Ovary (tissue), 3 donors: ENCODE results near the gene HSPA12A.

Experiments
- CTCF ChIP-seq, 3 donors: fragments of 450-650 bp in 2 of 3; fragments of 200-600 bp in 1 of 3; IDR thresholded peaks; one replicate each; pipeline versions ENCODE4 v1.5.1 to v1.8.0; 2016 to 2022; ENCODE audit warnings: antibody characterized with exemption in 3 of 3, mild to moderate bottlenecking in 1 of 3
- EP300 ChIP-seq: sonication (generic); formaldehyde crosslinking; IDR thresholded peaks from one replicate; pipeline ENCODE4 v1.6.1; 2017; ENCODE audit warnings: antibody characterized with exemption
- donor health status: DM: no; HTN: no; CAD: no.

- TF ChIP-seq CTCF (IDR thresholded peaks at IDR 0.05) (peak; percentile 36 to 59 (median 40)), EP300 (no peak)
Measured at GRCh38 chr10:116690356-116691322, 51.7 kb downstream of the HSPA12A start.
